Keratinocyte (primary cell): ENCODE results near the gene SSX2IP. TPM values are rescaled to one million over a fixed set of nuclear protein-coding genes. Genes with fewer than 3 reads are reported as not detected.
"Not testable (repeated sequence)": the region's sequence is repeated elsewhere in the genome, so short reads cannot be mapped to it uniquely, and the experiment has no call there.

Experiments
- DNase-seq: peaks from one replicate; pipeline ENCODE4 v3.0.0-alpha.2; 2011; ENCODE audit warnings: low read depth, missing footprints, low spot score
- FAIRE-seq: peaks from 2 replicates; lab custom pipeline; 2011; peaks lifted over from hg19 to GRCh38; lab: Jason Lieb, UNC
- H2AFZ ChIP-seq: 2 replicates; pipeline ENCODE4 v1.6.0; 2012; ENCODE audit warnings: low read length, control low read depth, inconsistent platforms; ENCODE audit not compliant: control insufficient read depth
- H3K27ac ChIP-seq: 2 replicates; pipeline ENCODE4 v1.5.1; 2011; ENCODE audit warnings: low read length; ENCODE audit not compliant: control insufficient read depth, insufficient read depth
- H3K27me3 ChIP-seq: 3 replicates; pipeline ENCODE4 v1.6.0; 2011; ENCODE audit warnings: low read length; ENCODE audit not compliant: control insufficient read depth, insufficient read depth; ENCODE audit errors: extremely low read depth
- H3K36me3 ChIP-seq, 2 experiments: 2 replicates in 1 of 2; 3 replicates in 1 of 2; pipeline ENCODE4 v1.5.1; 2011; ENCODE audit warnings: low read length in 2 of 2, mild to moderate bottlenecking in 1 of 2; ENCODE audit not compliant: control insufficient read depth in 2 of 2, insufficient read depth in 2 of 2; ENCODE audit errors: extremely low read depth in 1 of 2
- H3K4me1 ChIP-seq: 3 replicates; pipeline ENCODE4 v1.5.1; 2011; ENCODE audit warnings: low read length; ENCODE audit not compliant: control insufficient read depth, insufficient read depth; ENCODE audit errors: extremely low read depth
- H3K4me2 ChIP-seq: 3 replicates; pipeline ENCODE4 v1.6.0; 2011; ENCODE audit warnings: low read depth, low read length; ENCODE audit not compliant: control insufficient read depth, insufficient read depth; ENCODE audit errors: extremely low read depth
- H3K4me3 ChIP-seq, 3 experiments: fragments of 200-600 bp in 1 of 3; sonication (generic) in 1 of 3; 2 replicates in 2 of 3; 3 replicates in 1 of 3; pipeline ENCODE4 v1.5.1; 2011 to 2016; ENCODE audit warnings: low read length in 3 of 3, mild to moderate bottlenecking in 3 of 3, control low read depth in 2 of 3, inconsistent platforms in 1 of 3, low read depth in 1 of 3, mixed read lengths in 1 of 3, mixed run types in 1 of 3, moderate library complexity in 1 of 3; ENCODE audit not compliant: control insufficient read depth in 2 of 3, insufficient read depth in 2 of 3; ENCODE audit errors: extremely low read depth in 1 of 3
- H3K79me2 ChIP-seq: 2 replicates; pipeline ENCODE4 v1.6.0; 2012; ENCODE audit warnings: low read length; ENCODE audit not compliant: control insufficient read depth, insufficient read depth
- H3K9ac ChIP-seq: 3 replicates; pipeline ENCODE4 v1.6.0; 2011; ENCODE audit warnings: low read length; ENCODE audit not compliant: control insufficient read depth, insufficient read depth; ENCODE audit errors: extremely low read depth
- H3K9me1 ChIP-seq: 3 replicates; pipeline ENCODE4 v1.6.0; 2011; ENCODE audit warnings: low read length; ENCODE audit not compliant: control insufficient read depth, insufficient read depth; ENCODE audit errors: extremely low read depth
- H3K9me3 ChIP-seq: 2 replicates; pipeline ENCODE4 v1.5.1; 2012; ENCODE audit warnings: low read depth, low read length; ENCODE audit not compliant: control insufficient read depth
- H4K20me1 ChIP-seq: 3 replicates; pipeline ENCODE4 v1.6.0; 2011; ENCODE audit warnings: low read length; ENCODE audit not compliant: control insufficient read depth, insufficient read depth; ENCODE audit errors: extremely low read depth
- CTCF ChIP-seq, 3 experiments: IDR thresholded peaks in 1 of 3; conservative IDR thresholded peaks in 1 of 3; optimal IDR thresholded peaks in 1 of 3; 2 replicates in 2 of 3; 3 replicates in 1 of 3; pipeline versions ENCODE3 to v1.5.1; 2011; ENCODE audit warnings: low read length in 3 of 3, mild to moderate bottlenecking in 3 of 3, moderate library complexity in 2 of 3, control low read depth in 1 of 3, inconsistent platforms in 1 of 3; ENCODE audit not compliant: insufficient read depth in 2 of 3; ENCODE audit errors: extremely low read depth in 1 of 3
- EZH2 ChIP-seq: IDR thresholded peaks from one replicate; pipeline ENCODE4 v1.6.1; 2012; ENCODE audit warnings: inconsistent platforms, mild to moderate bottlenecking, low read length, moderate library complexity
- dilution Hi-C: fragments of 300-500 bp; cut with MboI; formaldehyde crosslinking; loops from one replicate; pipeline ENCODE4 v1.7.0; 2020; ENCODE audit warnings: low sequenced_read_pairs; ENCODE audit not compliant: extremely low pct_ligation_motif_present
- polyA plus RNA-seq, 5 experiments: library from polyadenylated mRNA; depleted of rRNA in 3 of 5; stranded (reverse) in 3 of 5; stranded (forward) in 1 of 5; unstranded in 1 of 5; fragments of >200 nt; gene quantifications; 1 replicate in 1 of 5; 2 replicates in 3 of 5; 3 replicates in 1 of 5; pipeline versions ENCODE4 v1.2.1 to v1.2.3, GENCODE V29; 2011 to 2012; ENCODE audit warnings: missing spikeins in 2 of 5, low read depth in 1 of 5, low replicate concordance in 1 of 5

SSX2IP gene
- polyA plus RNA-seq, 1 donor (not counting 4 experiments of a cell fraction or from before 2014, with no cell fraction given) = 13.0 TPM

- Histone ChIP-seq H2AFZ (no peak overlapping the region), H3K4me3 (no peak overlapping the region), H3K4me1 (peaks cover 3% of the 10 kb centered on the region)
Measured at GRCh38 chr1:84731519-84731918, 41.3 kb upstream of the SSX2IP start.

GRCh38 chr1:84727711-84728110 is 37.5 kb upstream of the SSX2IP start:
- DNase-seq = peak; percentile 5
- H3K9me1 ChIP-seq, H3K36me3 ChIP-seq, H3K27me3 ChIP-seq, H4K20me1 ChIP-seq, H3K4me1 ChIP-seq, H3K9me3 ChIP-seq, H3K4me3 ChIP-seq, FAIRE-seq, H3K4me2 ChIP-seq, H2AFZ ChIP-seq, H3K79me2 ChIP-seq, dilution Hi-C loops, H3K27ac ChIP-seq, H3K9ac ChIP-seq: not testable (repeated sequence)

More at GRCh38 chr1:84731519-84731918, 41.3 kb upstream of the SSX2IP start:
- H3K9me1 ChIP-seq = no peaks in the 10 kb centered on the region
- H3K9me3 ChIP-seq = no peaks in the 10 kb centered on the region
- H3K9ac ChIP-seq = no peak overlapping the region
- H3K27ac ChIP-seq = no peak overlapping the region
- no peak for FAIRE-seq
- H3K36me3 ChIP-seq = no peaks in the 10 kb centered on the region
- no peak overlapping the region for H3K4me2 ChIP-seq
- no peaks in the 10 kb centered on the region for H3K79me2 ChIP-seq
- DNase-seq = no peak
- H4K20me1 ChIP-seq = no peaks in the 10 kb centered on the region
- no peaks in the 10 kb centered on the region for H3K27me3 ChIP-seq
- dilution Hi-C loops = no loop called here
- TF ChIP-seq EZH2 (no peak), CTCF (optimal IDR thresholded peaks at IDR 0.05 in 1 of 3, IDR thresholded peaks at IDR 0.05 in 1 of 3, conservative IDR thresholded peaks at IDR 0.05 in 1 of 3; ENCODE audit: extremely low read depth in 1 of 3, insufficient read depth in 2 of 3, low read length in 3 of 3) (no peak)
